ENCODE results near the gene CXCL6. TPM values are rescaled to one million over a fixed set of nuclear protein-coding genes. Genes with fewer than 3 reads are reported as not detected.

CXCL6 gene
- total RNA-seq, 4 donors from 2014 or later, result 0.66 to 1.8 TPM; not detected in 2

DNA sequence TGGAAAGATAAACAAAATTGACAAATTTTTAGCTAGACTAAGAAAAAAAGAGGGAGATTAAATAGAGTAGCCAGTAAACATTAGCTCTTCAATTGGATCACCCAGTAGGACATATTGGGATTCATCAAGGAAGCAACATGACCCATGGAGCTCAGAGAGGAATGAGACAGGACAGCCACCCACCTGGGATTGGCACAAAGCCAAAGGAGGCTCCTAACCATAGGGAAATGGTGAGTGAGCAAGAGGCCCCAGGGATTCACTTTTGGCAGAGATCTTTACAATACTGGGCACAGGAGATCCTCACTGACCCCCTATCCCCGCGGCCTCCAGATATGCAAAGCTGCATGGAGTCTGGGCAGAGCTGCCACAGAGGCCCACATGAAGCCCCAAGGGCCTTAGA, 34.8 kb upstream of the CXCL6 start:
- Histone ChIP-seq H3K4me3 (no peak overlapping the region), H3K27me3 (no peaks in the 10 kb centered on the region), H3K4me1 (no peaks in the 10 kb centered on the region), H3K27ac (replicated peaks in 1 of 4) (no peak overlapping the region), H3K36me3 (no peaks in the 10 kb centered on the region), H3K9me3 (peaks cover 0 to 8% (median 4%) of the 10 kb centered on the region in 4 donors)
- DNase-seq (ENCODE audit: extremely low spot score), result no peak
- WGBS, result no CpG with 5 or more reads among the region's 2 CpGs
- intact Hi-C loops (cut with DNase I), result no loop called here
- TF ChIP-seq CTCF (IDR thresholded peaks at IDR 0.05) (no peak), POLR2AphosphoS5 (IDR thresholded peaks at IDR 0.05) (no peak), POLR2A (IDR thresholded peaks at IDR 0.05; ENCODE audit: low read depth) (no peak), EP300 (IDR thresholded peaks at IDR 0.05) (no peak)

DNA sequence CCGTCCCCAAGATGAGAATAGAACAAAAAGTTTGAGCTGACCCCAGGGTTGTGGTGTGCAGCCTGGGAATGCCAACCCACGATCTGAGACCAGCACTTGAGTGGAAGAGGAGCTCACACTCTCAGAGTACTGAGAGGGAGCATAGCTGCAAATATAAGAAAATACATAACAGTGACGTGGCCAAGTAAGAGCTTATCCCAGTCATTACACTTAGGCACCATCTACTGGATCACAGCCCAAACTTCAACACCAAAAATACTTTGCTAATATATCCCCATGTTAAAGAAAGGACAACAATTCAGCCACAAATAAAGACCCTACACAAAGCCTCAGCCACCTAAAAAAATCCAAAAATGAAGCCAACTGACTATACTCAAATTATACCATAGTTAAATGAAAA, 33.3 kb upstream of the CXCL6 start:
- H3K27me3 ChIP-seq, result no peaks in the 10 kb centered on the region
- DNase-seq (ENCODE audit: extremely low spot score), result no peak
- WGBS, result 78% methylated on average over 3 of the region's 3 CpGs
- H3K4me3 ChIP-seq, result no peak overlapping the region
- intact Hi-C loops (cut with DNase I), result no loop called here
- no peaks in the 10 kb centered on the region for H3K36me3 ChIP-seq
- H3K4me1 ChIP-seq, result no peaks in the 10 kb centered on the region
- peaks cover 0 to 8% (median 4%) of the 10 kb centered on the region in 4 donors for H3K9me3 ChIP-seq
- H3K27ac ChIP-seq (replicated peaks in 1 of 4), result no peak overlapping the region
- TF ChIP-seq POLR2AphosphoS5 (IDR thresholded peaks at IDR 0.05) (no peak), POLR2A (IDR thresholded peaks at IDR 0.05; ENCODE audit: low read depth) (no peak), CTCF (IDR thresholded peaks at IDR 0.05) (no peak), EP300 (IDR thresholded peaks at IDR 0.05) (no peak)

- no peaks in the 10 kb centered on the region for H3K36me3 ChIP-seq
- H3K27ac ChIP-seq (replicated peaks in 1 of 4), result no peak overlapping the region
- 69% methylated on average over 3 of the region's 3 CpGs for WGBS
- H3K4me3 ChIP-seq, result no peak overlapping the region
- peaks cover 0 to 1% (median 0%) of the 10 kb centered on the region in 4 donors for H3K9me3 ChIP-seq
- no peaks in the 10 kb centered on the region for H3K4me1 ChIP-seq
- TF ChIP-seq POLR2AphosphoS5 (IDR thresholded peaks at IDR 0.05) (no peak), POLR2A (IDR thresholded peaks at IDR 0.05; ENCODE audit: low read depth) (no peak), EP300 (IDR thresholded peaks at IDR 0.05) (no peak), CTCF (IDR thresholded peaks at IDR 0.05) (no peak)
- no peaks in the 10 kb centered on the region for H3K27me3 ChIP-seq
- no peak for DNase-seq (ENCODE audit: extremely low spot score)
- intact Hi-C loops (cut with DNase I), result no loop called here
These were observed 26.3 kb upstream of the CXCL6 start for GRCh38 chr4:73810191-73810590.

DNA sequence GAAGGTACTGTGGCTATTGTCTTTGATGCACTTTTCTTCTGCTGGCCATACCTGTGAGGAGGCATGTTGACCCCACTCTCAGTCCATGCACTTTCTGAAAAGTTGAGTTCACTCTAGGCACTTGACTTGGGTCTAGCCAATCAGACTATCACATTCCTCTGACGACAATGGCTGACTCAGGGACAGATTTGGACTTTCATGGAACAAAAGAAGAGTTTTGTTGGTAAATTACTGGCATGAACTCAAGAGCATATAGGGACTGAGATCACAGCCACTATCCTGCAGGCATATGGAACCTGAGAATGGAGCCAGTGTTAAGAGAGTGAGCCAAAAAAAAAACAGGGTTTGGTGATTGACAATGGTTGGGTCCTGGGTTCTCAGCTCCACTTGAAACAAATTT, 24.6 kb upstream of the CXCL6 start:
- Histone ChIP-seq H3K27ac (replicated peaks in 1 of 4) (no peak overlapping the region), H3K27me3 (no peaks in the 10 kb centered on the region), H3K9me3 (no peaks in the 10 kb centered on the region), H3K4me1 (no peaks in the 10 kb centered on the region), H3K36me3 (no peaks in the 10 kb centered on the region), H3K4me3 (no peak overlapping the region)
- 90% methylated on average over 1 of the region's 1 CpG for WGBS
- TF ChIP-seq CTCF (IDR thresholded peaks at IDR 0.05), result no peak
- TF ChIP-seq POLR2A (IDR thresholded peaks at IDR 0.05; ENCODE audit: low read depth), result no peak
- no peak for TF ChIP-seq POLR2AphosphoS5 (IDR thresholded peaks at IDR 0.05)
- no peak for TF ChIP-seq EP300 (IDR thresholded peaks at IDR 0.05)
- DNase-seq (ENCODE audit: extremely low spot score), result no peak
- intact Hi-C loops (cut with DNase I), result no loop called here

- no peaks in the 10 kb centered on the region for H3K27me3 ChIP-seq
- no peak for DNase-seq (ENCODE audit: extremely low spot score)
- no peaks in the 10 kb centered on the region for H3K9me3 ChIP-seq
- no peaks in the 10 kb centered on the region for H3K36me3 ChIP-seq
- H3K27ac ChIP-seq (replicated peaks in 1 of 4), result no peak overlapping the region
- H3K4me3 ChIP-seq, result no peak overlapping the region
- intact Hi-C loops (cut with DNase I), result no loop called here
- TF ChIP-seq POLR2A (IDR thresholded peaks at IDR 0.05; ENCODE audit: low read depth) (no peak), EP300 (IDR thresholded peaks at IDR 0.05) (no peak), POLR2AphosphoS5 (IDR thresholded peaks at IDR 0.05) (no peak), CTCF (IDR thresholded peaks at IDR 0.05) (no peak)
- no peaks in the 10 kb centered on the region for H3K4me1 ChIP-seq
- WGBS, result 86% methylated on average over 1 of the region's 1 CpG
These were observed 21.8 kb upstream of the CXCL6 start for GRCh38 chr4:73814679-73815078.
